PC-9 (cell line): ENCODE measurements around the gene SMPDL3B. TPM values are rescaled to one million over a fixed set of nuclear protein-coding genes. Genes with fewer than 3 reads are reported as not detected.

Experiments
- BruUV-seq: library from RNA; stranded (reverse); fragments of 400-500 nt; replicated peaks from 2 replicates; lab custom pipeline; 2021; lab: Mats Ljungman, UMichigan
- CTCF ChIA-PET: fragments of 300-600 bp; sonication (Branson Sonifier 250); formaldehyde crosslinking; loops from one replicate; lab custom pipeline; 2022; ENCODE audit warnings: antibody characterized with exemption; lab: Charles Lee
- POLR2A ChIA-PET: fragments of 300-600 bp; sonication (Branson Sonifier 250); formaldehyde crosslinking; loops from one replicate; lab custom pipeline; 2022; ENCODE audit warnings: antibody characterized with exemption; ENCODE audit not compliant: unreplicated experiment; lab: Charles Lee
- DNase-seq, 2 experiments: peaks; one replicate each; pipeline versions ENCODE4 v3.0.0 to v3.0.0-alpha.2; 2015 to 2022; ENCODE audit warnings: mixed read lengths in 1 of 2
- H2AFZ ChIP-seq: fragments of 200-600 bp; sonication (generic); 2 replicates; pipeline ENCODE4 v1.8.1; 2017; ENCODE audit warnings: antibody characterized with exemption
- H3F3A ChIP-seq: fragments of 200-600 bp; sonication (generic); 2 replicates; pipeline ENCODE4 v1.8.1; 2017; ENCODE audit warnings: antibody characterized with exemption, mild to moderate bottlenecking, low read depth; ENCODE audit not compliant: insufficient read depth
- H3K27ac ChIP-seq: fragments of 200-600 bp; sonication (generic); 2 replicates; pipeline ENCODE4 v1.6.1; 2016; ENCODE audit warnings: mixed run types
- H3K27me3 ChIP-seq: fragments of 200-600 bp; sonication (generic); 2 replicates; pipeline ENCODE4 v1.6.1; 2016; ENCODE audit warnings: low read depth, mixed run types; ENCODE audit not compliant: insufficient read depth
- H3K36me3 ChIP-seq: fragments of 200-600 bp; sonication (generic); 2 replicates; pipeline ENCODE4 v1.6.1; 2016; ENCODE audit warnings: low read depth, mixed run types
- H3K4me1 ChIP-seq: fragments of 200-600 bp; sonication (generic); replicated peaks from 2 replicates; pipeline ENCODE4 v1.6.1; 2016; ENCODE audit warnings: mixed run types; ENCODE audit not compliant: insufficient read depth
- H3K4me2 ChIP-seq: fragments of 200-600 bp; sonication (generic); 2 replicates; pipeline ENCODE4 v1.6.1; 2017; ENCODE audit warnings: mixed run types
- H3K4me3 ChIP-seq: fragments of 200-600 bp; sonication (generic); 2 replicates; pipeline ENCODE4 v1.6.1; 2016; ENCODE audit warnings: mixed run types
- H3K79me2 ChIP-seq: fragments of 200-600 bp; sonication (generic); 2 replicates; pipeline ENCODE4 v1.6.1; 2017; ENCODE audit warnings: low read depth, mixed run types
- H3K9me2 ChIP-seq: fragments of 200-600 bp; sonication (generic); 2 replicates; pipeline ENCODE4 v1.8.1; 2017; ENCODE audit warnings: mild to moderate bottlenecking; ENCODE audit not compliant: insufficient read depth
- H3K9me3 ChIP-seq: fragments of 200-600 bp; sonication (generic); 2 replicates; pipeline ENCODE4 v1.8.1; 2016; ENCODE audit warnings: low read depth; ENCODE audit not compliant: insufficient read depth
- H4K20me1 ChIP-seq: fragments of 200-600 bp; sonication (generic); 2 replicates; pipeline ENCODE4 v1.8.1; 2017; ENCODE audit not compliant: insufficient read depth
- EZH2 ChIP-seq: fragments of 200-600 bp; sonication (generic); IDR thresholded peaks from 2 replicates; pipeline ENCODE4 v1.8.0; 2017; ENCODE audit warnings: antibody characterized with exemption, low read depth
- intact Hi-C: fragments of 100-400 bp; cut with micrococcal nuclease; formaldehyde crosslinking; loops from one replicate; pipeline ENCODE4 v1.10.0; 2022; ENCODE audit not compliant: unreplicated experiment
- total RNA-seq: library from RNA; stranded (reverse); gene quantifications from 2 replicates; pipeline ENCODE4 v1.2.3, GENCODE V29; 2021
- TF ChIP-seq, protein P1 (sequence below): fragments of 200-600 bp; sonication (generic); conservative IDR thresholded peaks from 2 replicates; pipeline ENCODE4 v1.6.1; 2017; ENCODE audit warnings: mixed run types, antibody characterized with exemption, mild to moderate bottlenecking, moderate library complexity

SMPDL3B gene
- total RNA-seq, 1 experiment from 2014 or later, result 26.5 TPM

DNA sequence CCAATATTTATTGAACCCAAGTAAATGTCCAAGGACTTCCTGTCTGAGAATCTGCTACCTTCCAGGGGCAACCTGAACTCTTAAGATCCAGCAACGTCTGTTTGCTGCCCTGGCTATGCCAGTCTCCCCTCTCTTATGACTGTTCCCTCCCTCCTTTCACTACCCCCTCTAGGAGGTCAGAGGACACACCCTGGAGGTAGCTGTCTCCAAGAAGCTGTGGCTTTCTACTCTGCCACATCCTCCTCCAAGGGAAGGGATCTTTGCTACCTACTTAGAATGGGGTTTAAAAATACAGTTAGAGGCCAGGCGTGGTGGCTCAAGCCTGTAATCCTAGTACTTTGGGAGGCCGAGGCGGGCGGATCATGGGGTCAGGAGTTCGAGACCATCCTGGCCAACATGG is 3.6 kb upstream of the SMPDL3B start:
- Histone ChIP-seq H3K36me3 (no peaks in the 10 kb centered on the region), H3F3A (no peaks in the 10 kb centered on the region; the same call in 1 of the 2 replicates), H3K27me3 (no peaks in the 10 kb centered on the region), H2AFZ (no peak overlapping the region), H3K27ac (no peak overlapping the region), H3K9me2 (no peaks in the 10 kb centered on the region), H3K4me2 (no peak overlapping the region), H3K4me3 (no peak overlapping the region), H3K4me1 (peaks cover 11% of the 10 kb centered on the region), H3K79me2 (no peaks in the 10 kb centered on the region), H4K20me1 (no peaks in the 10 kb centered on the region), H3K9me3 (no peaks in the 10 kb centered on the region)
- POLR2A ChIA-PET, result interaction anchor here (0.6 kb wide), 1 partner anchor 57 kb away, joined by 4 read pairs; no protein-coding TSS in a partner anchor
- TF ChIP-seq, protein P1, sequence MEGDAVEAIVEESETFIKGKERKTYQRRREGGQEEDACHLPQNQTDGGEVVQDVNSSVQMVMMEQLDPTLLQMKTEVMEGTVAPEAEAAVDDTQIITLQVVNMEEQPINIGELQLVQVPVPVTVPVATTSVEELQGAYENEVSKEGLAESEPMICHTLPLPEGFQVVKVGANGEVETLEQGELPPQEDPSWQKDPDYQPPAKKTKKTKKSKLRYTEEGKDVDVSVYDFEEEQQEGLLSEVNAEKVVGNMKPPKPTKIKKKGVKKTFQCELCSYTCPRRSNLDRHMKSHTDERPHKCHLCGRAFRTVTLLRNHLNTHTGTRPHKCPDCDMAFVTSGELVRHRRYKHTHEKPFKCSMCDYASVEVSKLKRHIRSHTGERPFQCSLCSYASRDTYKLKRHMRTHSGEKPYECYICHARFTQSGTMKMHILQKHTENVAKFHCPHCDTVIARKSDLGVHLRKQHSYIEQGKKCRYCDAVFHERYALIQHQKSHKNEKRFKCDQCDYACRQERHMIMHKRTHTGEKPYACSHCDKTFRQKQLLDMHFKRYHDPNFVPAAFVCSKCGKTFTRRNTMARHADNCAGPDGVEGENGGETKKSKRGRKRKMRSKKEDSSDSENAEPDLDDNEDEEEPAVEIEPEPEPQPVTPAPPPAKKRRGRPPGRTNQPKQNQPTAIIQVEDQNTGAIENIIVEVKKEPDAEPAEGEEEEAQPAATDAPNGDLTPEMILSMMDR, result no peak
- no peak for TF ChIP-seq EZH2
- intact Hi-C loops, result no loop called here
- BruUV-seq, result no TSS peak
- CTCF ChIA-PET, result interaction anchor here (0.7 kb wide), 1 partner anchor 147 kb away, joined by 3 read pairs; no protein-coding TSS in a partner anchor
- no peak for DNase-seq

DNA sequence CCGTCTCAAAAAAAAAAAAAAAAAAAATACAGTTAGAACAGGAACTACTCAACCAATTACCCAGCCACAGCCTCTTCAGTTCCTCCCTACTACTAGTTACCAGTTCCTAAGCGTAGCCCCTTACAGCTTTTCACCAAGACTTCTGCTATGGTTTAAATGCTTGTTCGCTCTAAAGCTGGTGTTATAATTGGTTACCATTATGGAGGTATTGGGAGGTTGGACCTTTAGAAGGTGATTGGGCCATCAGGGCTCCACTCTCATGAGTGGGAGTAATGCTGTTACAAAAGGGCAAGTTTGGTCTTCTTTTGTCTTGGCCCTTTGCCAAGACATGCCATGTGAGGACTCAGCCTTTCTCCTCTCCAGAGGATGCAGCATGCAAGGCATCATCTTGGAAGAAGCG is 3.0 kb upstream of the SMPDL3B start:
- Histone ChIP-seq H2AFZ (no peak overlapping the region), H3K4me3 (no peak overlapping the region), H3K27me3 (no peaks in the 10 kb centered on the region), H3F3A (no peaks in the 10 kb centered on the region; the same call in 1 of the 2 replicates), H3K9me2 (no peaks in the 10 kb centered on the region), H4K20me1 (no peaks in the 10 kb centered on the region), H3K79me2 (no peaks in the 10 kb centered on the region), H3K4me1 (peaks cover 11% of the 10 kb centered on the region), H3K27ac (no peak overlapping the region), H3K4me2 (no peak overlapping the region), H3K36me3 (no peaks in the 10 kb centered on the region), H3K9me3 (no peaks in the 10 kb centered on the region)
- TF ChIP-seq, protein P1, result no peak
- intact Hi-C loops, result no loop called here
- DNase-seq, result no peak
- ChIA-PET POLR2A (interaction anchor here (0.6 kb wide), 1 partner anchor 57 kb away, joined by 4 read pairs; no protein-coding TSS in a partner anchor), CTCF (interaction anchor here (0.7 kb wide), 2 partner anchors 21 to 146 kb away, joined by 3 read pairs; no protein-coding TSS in a partner anchor)
- BruUV-seq, result no TSS peak

DNA sequence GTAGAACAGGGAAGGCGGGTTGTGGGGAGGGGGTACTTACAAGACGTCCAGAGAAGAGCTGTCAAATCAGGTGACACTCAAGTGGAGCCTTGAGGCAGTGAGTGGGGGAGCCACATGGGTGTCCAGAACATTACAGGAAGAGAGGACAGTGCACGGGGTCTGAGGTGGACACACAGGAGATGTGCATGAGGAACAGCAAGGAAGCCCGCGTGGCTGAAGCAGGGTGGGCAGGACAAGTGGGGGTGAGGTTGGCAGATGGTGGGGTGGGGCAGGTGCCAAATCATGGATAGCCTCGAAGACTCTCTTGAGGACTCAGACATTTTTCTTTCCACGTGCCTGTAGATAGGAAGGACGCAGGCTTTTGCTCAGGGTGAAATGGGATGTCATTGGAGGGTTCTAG is 921 bp downstream of the SMPDL3B start:
- no TSS peak for BruUV-seq
- H3K4me1 ChIP-seq, result peaks cover 11% of the 10 kb centered on the region
- no peaks in the 10 kb centered on the region for H3K9me2 ChIP-seq
- intact Hi-C loops, result no loop called here
- no peaks in the 10 kb centered on the region for H3K79me2 ChIP-seq
- H3K36me3 ChIP-seq, result no peaks in the 10 kb centered on the region
- H2AFZ ChIP-seq, result no peak overlapping the region
- H3K27me3 ChIP-seq, result no peaks in the 10 kb centered on the region
- H4K20me1 ChIP-seq, result no peaks in the 10 kb centered on the region
- H3K9me3 ChIP-seq, result no peaks in the 10 kb centered on the region
- H3K27ac ChIP-seq, result no peak overlapping the region
- no peaks in the 10 kb centered on the region; the same call in 1 of the 2 replicates for H3F3A ChIP-seq
- H3K4me3 ChIP-seq, result peak overlapping the region; percentile 58; the same call in 1 of the 2 replicates
- peak overlapping the region; percentile 79 for H3K4me2 ChIP-seq
- ChIA-PET POLR2A (interaction anchor here (0.6 kb wide), 1 partner anchor 35 kb away, joined by 8 read pairs; no protein-coding TSS in a partner anchor), CTCF (no interaction called here)
- TF ChIP-seq, protein P1, result no peak
- no peak for TF ChIP-seq EZH2
- DNase-seq, result no peak
